Activated CD8-positive, alpha-beta T cell treated with anti-CD3 and anti-CD28 coated beads for 36 hours (primary cell): ENCODE measurements around the gene C15orf39. TPM values are rescaled to one million over a fixed set of nuclear protein-coding genes. Genes with fewer than 3 reads are reported as not detected.
"Not testable (repeated sequence)": the region's sequence is repeated elsewhere in the genome, so short reads cannot be mapped to it uniquely, and the experiment has no call there.

ENCODE experiments used
- ATAC-seq: fragments of 200-7000 bp; cut with Tn5 transposase; one replicate; pipeline ENCODE4 v1.10.0; 2021; ENCODE audit warnings: mild to moderate bottlenecking, moderate library complexity
- CTCF ChIA-PET: fragments of 350-600 bp; sonication (Branson Sonifier 250); formaldehyde crosslinking; loops from one replicate; lab custom pipeline; 2021; ENCODE audit warnings: antibody characterized with exemption; lab: Charles Lee
- POLR2A ChIA-PET: fragments of 350-600 bp; sonication (Branson Sonifier 250); formaldehyde crosslinking; loops from one replicate; lab custom pipeline; 2021; ENCODE audit warnings: antibody characterized with exemption; lab: Charles Lee
- DNase-seq: peaks from one replicate; pipeline ENCODE4 v3.0.0-alpha.2; 2020
- H3K27ac Mint-ChIP-seq: one replicate; pipeline ENCODE4 v1.8.0; 2021; ENCODE audit warnings: mild to moderate bottlenecking, mixed read lengths
- H3K27me3 Mint-ChIP-seq: one replicate; pipeline ENCODE4 v1.8.0; 2021; ENCODE audit warnings: mixed read lengths
- H3K36me3 Mint-ChIP-seq: one replicate; pipeline ENCODE4 v1.8.0; 2021; ENCODE audit warnings: low read depth, mixed read lengths
- H3K4me1 Mint-ChIP-seq: one replicate; pipeline ENCODE4 v1.8.0; 2021; ENCODE audit warnings: low read depth, mixed read lengths
- H3K4me3 Mint-ChIP-seq: one replicate; pipeline ENCODE4 v1.8.0; 2021; ENCODE audit warnings: mild to moderate bottlenecking, moderate library complexity, mixed read lengths
- H3K9me3 Mint-ChIP-seq: one replicate; pipeline ENCODE4 v1.8.0; 2021; ENCODE audit warnings: mixed read lengths
- intact Hi-C: fragments of 100-400 bp; cut with micrococcal nuclease; formaldehyde crosslinking; loops from one replicate; pipeline ENCODE4 v1.10.0; 2022
- total RNA-seq, 2 experiments: library from RNA; stranded (reverse); gene quantifications; one replicate each; pipeline ENCODE4 v1.2.3, GENCODE V29; 2021
- TF ChIP-seq, protein P1 (sequence below): fragments of 200-600 bp; IDR thresholded peaks from one replicate; pipeline ENCODE4 v1.8.0; 2022; ENCODE audit warnings: antibody characterized with exemption, mild to moderate bottlenecking

C15orf39 gene
- total RNA-seq, 2 experiments from 2014 or later: 22.1 to 24.1 TPM

- Mint-ChIP-seq H3K27ac (no peak overlapping the region), H3K4me1 (no peaks in the 10 kb centered on the region), H3K27me3 (no peaks in the 10 kb centered on the region), H3K36me3 (peaks cover 2% of the 10 kb centered on the region), H3K4me3 (no peak overlapping the region), H3K9me3 (no peaks in the 10 kb centered on the region)
- POLR2A ChIA-PET: interaction anchor here (1.4 kb wide), 1 partner anchor 194 kb away, joined by 3 read pairs; the partner anchor contains the start of gene PPCDC
- intact Hi-C loops: no loop called here
- CTCF ChIA-PET: no interaction called here
- TF ChIP-seq, protein P1, sequence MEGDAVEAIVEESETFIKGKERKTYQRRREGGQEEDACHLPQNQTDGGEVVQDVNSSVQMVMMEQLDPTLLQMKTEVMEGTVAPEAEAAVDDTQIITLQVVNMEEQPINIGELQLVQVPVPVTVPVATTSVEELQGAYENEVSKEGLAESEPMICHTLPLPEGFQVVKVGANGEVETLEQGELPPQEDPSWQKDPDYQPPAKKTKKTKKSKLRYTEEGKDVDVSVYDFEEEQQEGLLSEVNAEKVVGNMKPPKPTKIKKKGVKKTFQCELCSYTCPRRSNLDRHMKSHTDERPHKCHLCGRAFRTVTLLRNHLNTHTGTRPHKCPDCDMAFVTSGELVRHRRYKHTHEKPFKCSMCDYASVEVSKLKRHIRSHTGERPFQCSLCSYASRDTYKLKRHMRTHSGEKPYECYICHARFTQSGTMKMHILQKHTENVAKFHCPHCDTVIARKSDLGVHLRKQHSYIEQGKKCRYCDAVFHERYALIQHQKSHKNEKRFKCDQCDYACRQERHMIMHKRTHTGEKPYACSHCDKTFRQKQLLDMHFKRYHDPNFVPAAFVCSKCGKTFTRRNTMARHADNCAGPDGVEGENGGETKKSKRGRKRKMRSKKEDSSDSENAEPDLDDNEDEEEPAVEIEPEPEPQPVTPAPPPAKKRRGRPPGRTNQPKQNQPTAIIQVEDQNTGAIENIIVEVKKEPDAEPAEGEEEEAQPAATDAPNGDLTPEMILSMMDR: no peak
- DNase-seq (no peak), ATAC-seq (no peak)
Measured at GRCh38 chr15:75217012-75217411, 15.3 kb downstream of the C15orf39 start.

- ATAC-seq, POLR2A ChIA-PET, CTCF ChIA-PET, H3K9me3 Mint-ChIP-seq, H3K27ac Mint-ChIP-seq, DNase-seq, H3K36me3 Mint-ChIP-seq, H3K4me1 Mint-ChIP-seq, intact Hi-C loops, H3K4me3 Mint-ChIP-seq, H3K27me3 Mint-ChIP-seq: not testable (repeated sequence)
Measured at GRCh38 chr15:75217574-75217973, 15.9 kb downstream of the C15orf39 start.

DNA sequence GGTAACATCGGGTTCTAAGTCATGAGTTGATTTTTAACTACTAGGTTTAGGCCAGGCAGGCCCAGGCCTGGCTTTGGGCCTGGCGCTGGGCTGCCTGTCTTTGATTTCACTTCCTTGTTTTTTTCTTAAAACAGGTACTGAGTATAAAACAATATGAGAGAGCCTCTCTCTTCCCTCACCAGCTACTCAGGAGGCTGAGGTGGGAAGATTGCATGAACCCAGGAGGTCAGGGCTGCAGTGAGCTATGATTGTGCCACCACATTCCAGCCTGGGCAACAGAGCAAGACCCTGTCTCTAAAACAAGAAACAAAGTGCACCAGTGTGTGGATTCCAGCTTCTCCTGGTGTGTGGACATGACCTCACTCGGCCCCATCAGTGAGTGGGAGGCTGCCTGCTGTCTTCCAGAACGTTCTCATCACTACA is 17.8 kb downstream of the C15orf39 start:
- H3K4me3 Mint-ChIP-seq, H3K36me3 Mint-ChIP-seq, H3K27ac Mint-ChIP-seq, POLR2A ChIA-PET, ATAC-seq, H3K4me1 Mint-ChIP-seq, H3K9me3 Mint-ChIP-seq, H3K27me3 Mint-ChIP-seq, CTCF ChIA-PET, intact Hi-C loops, DNase-seq: not testable (repeated sequence)

DNA sequence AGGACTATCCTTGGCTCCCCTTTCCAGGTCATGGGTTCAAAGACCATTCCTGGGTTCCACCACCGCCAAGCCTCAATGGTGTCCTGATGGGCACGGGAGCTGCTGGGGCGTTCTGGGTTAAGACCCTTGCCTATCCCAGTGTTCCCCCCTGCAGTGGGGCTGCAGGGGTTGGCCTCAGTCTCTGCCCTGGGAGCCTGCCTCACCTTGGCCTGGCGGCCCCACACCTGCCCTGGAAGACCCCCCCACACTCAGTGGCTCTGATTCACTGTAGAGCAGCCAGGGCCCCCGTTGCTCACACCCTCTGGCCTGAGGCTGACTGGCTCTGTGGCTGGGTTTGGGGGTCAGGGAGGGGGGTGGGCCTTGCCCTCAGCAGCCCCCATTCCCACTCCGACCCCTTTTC is 22.0 kb downstream of the C15orf39 start:
- Mint-ChIP-seq H3K27ac (no peak overlapping the region), H3K4me3 (no peak overlapping the region), H3K36me3 (no peaks in the 10 kb centered on the region), H3K27me3 (no peaks in the 10 kb centered on the region), H3K9me3 (no peaks in the 10 kb centered on the region), H3K4me1 (no peaks in the 10 kb centered on the region)
- no peak for DNase-seq
- TF ChIP-seq, protein P1: no peak
- ATAC-seq: no peak
- ChIA-PET POLR2A (no interaction called here), CTCF (no interaction called here)
- intact Hi-C loops: no loop called here

DNA sequence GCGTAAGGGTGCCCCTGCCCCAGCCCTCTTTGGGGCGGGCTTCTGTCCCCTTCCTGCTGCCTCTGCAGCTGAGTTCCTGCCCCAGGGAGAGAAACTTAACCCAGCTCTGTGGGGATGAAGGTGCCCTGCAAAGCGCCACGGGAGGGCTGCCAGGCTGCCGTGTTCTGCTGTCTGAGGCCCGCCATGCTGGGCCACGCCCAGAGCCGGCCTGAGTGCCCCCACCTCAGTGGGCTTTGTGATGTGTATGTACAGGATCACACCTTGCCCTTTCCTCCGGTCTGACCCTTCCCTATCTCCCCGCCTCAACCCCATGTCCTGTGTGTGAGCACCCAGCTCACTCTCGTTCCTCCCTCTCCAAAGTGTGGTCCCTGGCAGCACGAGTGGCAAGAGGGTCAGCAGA is 22.6 kb downstream of the C15orf39 start:
- Mint-ChIP-seq H3K27me3 (no peaks in the 10 kb centered on the region), H3K4me3 (no peak overlapping the region), H3K9me3 (no peaks in the 10 kb centered on the region), H3K27ac (no peak overlapping the region), H3K4me1 (no peaks in the 10 kb centered on the region), H3K36me3 (no peaks in the 10 kb centered on the region)
- ChIA-PET POLR2A (no interaction called here), CTCF (no interaction called here)
- intact Hi-C loops: no loop called here
- TF ChIP-seq, protein P1: no peak
- no peak for DNase-seq
- no peak for ATAC-seq

DNA sequence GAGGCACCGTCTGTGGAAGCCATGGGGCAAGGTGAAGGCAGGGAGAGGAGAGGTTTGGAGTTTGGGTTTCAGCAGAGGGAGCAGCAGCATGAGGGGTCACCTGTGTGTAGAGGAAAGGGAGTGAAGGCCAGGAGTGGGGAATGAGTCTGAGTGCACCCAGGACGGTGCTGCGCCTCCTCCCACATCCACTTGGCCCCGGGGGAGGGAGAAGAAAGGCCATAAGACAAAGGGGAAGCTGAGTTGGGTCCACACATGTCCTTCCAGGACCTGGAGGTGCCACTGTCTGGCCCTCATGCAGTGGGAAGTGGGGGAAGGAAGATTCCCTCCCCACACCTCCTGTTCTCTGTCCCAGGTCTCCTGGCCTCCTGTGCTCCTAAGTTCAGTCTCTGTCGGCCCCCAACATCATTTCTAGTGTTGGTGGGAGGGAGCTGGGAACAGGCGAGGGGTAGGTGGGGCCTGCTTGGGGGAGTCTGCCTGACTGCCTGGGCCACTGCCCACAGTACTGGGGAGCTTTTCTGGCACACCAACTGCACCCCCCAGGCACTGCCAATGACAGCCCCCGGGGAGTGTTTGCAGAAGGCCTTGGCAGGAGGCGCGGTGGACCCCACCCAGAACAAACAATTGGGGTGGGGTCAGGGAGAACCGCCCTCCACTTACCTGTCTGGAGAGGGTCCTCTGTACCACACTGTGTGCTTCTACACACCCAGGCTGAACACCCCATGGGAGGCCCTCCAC is 23.6 kb downstream of the C15orf39 start:
- POLR2A ChIA-PET, DNase-seq: not testable (repeated sequence)

More for the DNA sequence above, 23.6 kb downstream of the C15orf39 start:
- H3K27me3 Mint-ChIP-seq, H3K4me3 Mint-ChIP-seq, CTCF ChIA-PET, intact Hi-C loops, ATAC-seq, H3K27ac Mint-ChIP-seq, H3K4me1 Mint-ChIP-seq, H3K9me3 Mint-ChIP-seq, H3K36me3 Mint-ChIP-seq: not testable (repeated sequence)
